HG03520 (cell line): Measurements from ENCODE around the gene STX12.
"Not testable (repeated sequence)": the region's sequence is repeated elsewhere in the genome, so short reads cannot be mapped to it uniquely, and the experiment has no call there.

Experiments used
- ATAC-seq: cut with Tn5 transposase; IDR thresholded peaks from one replicate; pipeline ENCODE4 v1.9.1; 2021; ENCODE audit warnings: mild to moderate bottlenecking, moderate library complexity; ENCODE audit not compliant: unreplicated experiment

STX12 gene

GRCh38 chr1:27824411-27824810, 51.4 kb downstream of the STX12 start:
- no peak for ATAC-seq

- not testable (repeated sequence) for ATAC-seq
Measured at GRCh38 chr1:27829339-27829960, 56.4 kb downstream of the STX12 start.

DNA sequence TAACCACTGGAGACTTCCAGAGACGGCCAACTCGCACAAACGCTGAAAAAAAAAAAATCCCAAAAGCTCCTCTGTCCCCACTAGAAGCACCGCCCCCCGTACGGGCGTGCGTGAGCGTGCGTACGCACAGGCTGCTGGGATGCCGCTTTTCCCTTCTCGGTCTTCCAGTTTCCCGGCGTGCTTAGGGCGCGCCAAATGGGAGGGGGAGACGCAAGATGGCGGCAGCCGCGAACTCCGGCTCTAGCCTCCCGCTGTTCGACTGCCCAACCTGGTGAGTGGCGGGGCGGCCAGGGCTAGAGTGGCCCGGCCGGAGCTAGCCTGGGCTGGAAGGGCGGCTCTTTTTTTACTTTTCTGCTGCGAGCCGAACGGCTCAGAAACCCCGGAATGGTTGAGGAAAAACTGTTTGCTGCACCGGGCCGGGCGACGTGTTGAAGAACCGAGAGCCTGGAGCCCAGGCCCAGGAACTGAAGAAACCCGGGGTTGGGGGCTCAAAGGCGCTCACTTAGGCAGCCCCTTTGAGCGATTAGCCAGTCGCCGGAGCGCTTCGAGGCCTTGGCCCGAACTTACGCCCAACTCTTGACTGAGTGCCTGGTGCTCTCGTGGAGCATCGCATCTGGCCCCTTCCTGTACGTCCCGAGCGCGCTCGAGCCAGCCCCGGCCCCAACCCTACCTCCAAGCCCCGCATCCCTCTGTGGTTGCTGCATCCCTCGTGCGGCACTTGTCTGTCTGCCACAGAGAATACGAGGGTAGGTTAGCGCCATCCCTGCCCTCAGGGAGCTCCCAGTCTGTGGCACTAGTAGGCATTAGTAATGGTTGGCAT, 57.8 kb downstream of the STX12 start, which contains the start of gene PPP1R8:
TSS of gene PPP1R8 (plus strand) at position 162 of the 820 bp plus-strand sequence. CDS start at position 216, 54 bp downstream.
- peak; percentile 96 for ATAC-seq

DNA sequence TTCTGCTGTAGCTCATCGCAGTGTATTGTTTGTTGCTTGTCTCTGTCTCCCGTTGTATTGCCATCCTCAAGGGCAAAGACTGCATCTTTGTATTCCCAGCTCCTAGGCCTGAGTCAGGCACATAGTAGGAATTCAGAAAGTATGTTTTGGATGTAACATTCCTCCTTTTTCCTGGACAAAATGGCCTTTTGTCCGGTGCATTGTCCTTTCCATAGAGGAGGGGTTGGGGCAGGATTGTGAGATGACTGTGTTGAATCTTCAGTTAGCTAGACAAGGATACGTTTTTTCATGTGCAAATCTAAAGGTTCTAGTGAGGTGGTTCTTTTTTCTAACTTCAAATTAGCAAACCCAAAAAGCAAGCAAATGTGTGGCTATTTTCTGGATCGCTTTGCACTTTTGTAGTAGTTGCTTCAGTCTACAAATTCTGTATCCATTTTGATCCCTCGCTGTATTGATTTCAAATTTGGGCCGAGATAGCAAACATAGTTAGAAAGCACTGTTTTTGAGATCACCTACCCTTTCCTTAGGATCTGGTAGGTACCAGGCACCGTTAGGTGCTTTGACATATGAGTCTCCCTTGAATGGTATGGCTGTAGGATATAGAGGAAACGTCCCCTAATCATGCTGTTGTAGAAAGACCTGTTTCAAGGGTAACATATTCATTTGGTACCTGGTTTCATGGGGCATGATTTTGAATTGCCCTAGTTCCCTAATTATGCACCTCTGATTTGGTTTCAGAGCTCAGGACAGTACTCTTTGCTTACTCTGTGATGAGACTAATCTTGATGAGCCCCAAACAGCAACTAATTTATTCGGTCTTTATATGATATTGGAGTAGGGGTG, 58.8 kb downstream of the STX12 start:
- no peak for ATAC-seq

DNA sequence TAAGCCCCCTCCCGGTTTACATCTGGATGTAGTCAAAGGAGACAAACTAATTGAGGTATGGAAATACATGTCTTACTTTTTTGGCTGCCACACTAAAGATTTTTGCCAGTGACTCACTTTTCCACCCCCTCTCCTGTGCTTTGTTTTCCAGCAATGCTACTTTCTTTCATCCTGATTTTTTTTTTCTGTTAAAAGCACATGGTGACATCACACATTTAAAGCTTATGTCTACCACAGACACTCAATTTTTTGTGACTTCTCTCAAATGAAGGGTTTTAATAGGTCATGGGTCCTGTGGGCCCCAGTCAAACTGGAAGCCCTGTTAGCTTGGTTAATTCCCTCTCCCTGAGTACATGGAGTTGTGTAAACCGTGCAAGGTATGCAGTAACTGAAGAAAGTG, 59.7 kb downstream of the STX12 start:
- no peak for ATAC-seq

DNA sequence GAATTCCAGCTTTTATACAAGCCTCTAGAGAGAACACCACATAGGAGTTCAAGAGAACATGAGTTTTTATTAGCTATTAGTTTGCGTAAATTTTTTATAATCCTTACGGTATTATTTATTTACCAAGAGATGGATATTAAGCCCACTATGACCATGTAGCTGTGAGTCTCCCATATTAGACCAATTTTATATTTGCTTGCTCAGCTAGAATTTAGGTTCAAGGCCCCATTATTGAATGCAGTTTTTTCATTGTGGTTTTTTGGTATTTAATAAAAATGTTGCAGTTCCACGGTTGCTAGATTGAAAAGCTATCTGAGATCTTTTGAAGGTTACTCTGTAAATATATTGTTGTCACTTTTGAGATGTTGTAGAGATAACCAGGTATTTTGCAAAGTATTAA, 60.5 kb downstream of the STX12 start:
- no peak for ATAC-seq

DNA sequence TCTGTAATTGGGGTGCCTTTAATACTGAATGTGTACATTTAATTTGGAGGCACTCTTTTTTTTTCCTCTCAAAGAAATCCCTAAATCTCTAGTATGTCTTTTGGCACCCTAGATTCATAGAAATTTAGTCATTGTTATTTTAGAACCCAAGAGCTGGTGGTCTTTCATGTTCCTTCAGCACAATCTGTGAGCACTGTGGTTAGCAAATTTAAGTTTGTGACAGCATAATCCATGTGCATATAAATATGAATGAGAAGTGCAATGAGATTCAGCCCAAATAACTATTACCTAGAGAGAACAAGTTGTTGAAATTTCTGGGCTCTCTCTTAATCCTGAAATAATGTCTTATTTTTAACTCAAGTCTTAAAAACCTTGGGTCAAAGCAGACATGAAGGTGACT, 62.0 kb downstream of the STX12 start:
- no peak for ATAC-seq

- ATAC-seq: no peak
Measured at GRCh38 chr1:27835501-27835900, 62.5 kb downstream of the STX12 start.

GRCh38 chr1:27849951-27850350, 76.9 kb downstream of the STX12 start:
- no peak for ATAC-seq

DNA sequence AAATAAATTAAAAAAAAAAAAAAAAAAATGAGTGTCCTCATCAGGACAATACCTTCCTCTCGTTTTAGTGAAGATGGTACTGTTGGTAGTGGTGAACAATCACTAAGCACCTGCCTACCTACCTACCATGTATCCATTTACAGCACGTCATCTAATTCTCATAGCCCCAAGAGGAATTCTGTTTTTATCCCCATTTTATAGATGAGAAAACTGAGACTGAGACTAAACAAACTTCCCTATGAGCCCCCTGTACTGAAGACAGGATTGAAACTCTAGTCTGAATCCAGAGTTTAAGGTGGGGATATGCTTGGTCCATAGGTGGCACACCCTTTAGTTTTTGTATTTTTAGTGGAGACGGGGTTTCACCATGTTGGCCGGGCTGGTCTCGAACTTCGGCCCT, 82.1 kb downstream of the STX12 start:
- ATAC-seq: no peak

DNA sequence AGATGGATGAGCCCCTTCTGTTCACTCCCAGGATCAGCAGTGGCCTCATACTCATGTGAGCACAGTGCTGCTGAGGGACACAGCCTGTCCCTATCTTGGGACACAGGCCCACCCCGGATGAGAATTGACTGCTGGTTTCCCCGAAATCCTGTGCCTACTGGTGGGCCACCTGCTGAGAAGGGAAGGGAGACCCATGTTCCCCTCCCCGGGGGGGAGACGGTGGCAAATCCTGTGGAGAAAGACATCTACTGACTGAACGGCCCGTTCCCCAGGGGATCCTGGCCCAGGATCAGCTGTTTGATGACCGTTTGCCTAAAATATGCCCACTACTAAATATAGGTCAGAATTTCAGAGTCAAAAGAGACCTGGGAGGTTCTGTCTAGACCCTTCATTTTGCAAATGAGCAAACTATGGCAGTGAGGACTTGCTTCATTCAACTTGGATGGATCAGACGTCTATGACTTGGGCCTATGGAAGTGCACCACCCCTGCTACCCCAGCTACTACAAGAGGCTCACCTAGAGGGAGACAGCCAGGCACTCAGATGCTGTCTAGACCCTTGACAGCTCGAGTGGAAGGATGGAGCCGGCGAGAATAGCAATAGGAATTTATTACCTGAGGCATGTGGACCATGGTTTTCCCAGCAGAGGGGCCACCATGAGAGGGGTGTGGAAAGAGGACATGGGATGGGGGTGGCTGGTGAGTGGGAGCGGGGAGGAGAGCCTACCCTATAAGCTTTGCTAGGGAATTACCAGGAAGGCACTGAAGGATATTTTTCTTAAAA, 83.7 kb downstream of the STX12 start:
- no peak for ATAC-seq

DNA sequence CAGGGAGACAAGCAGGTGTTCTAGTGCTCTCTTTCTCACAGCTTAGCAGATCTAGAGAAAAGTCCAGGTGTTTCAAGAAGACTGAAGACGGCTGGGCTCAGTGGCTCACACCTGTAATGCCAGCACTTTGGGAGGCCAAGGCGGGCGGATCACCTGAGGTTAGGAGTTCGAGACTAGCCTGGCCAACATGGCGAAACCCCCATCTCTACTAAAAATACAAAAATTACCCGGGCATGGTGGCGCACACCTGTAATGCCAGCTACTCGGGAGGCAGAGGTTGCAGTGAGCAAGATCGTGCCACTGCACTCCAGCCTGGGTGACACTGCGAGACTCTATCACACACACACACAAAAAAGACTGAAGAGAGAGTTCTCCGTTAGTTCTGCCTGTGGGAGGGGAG, 84.5 kb downstream of the STX12 start:
- not testable (repeated sequence) for ATAC-seq

DNA sequence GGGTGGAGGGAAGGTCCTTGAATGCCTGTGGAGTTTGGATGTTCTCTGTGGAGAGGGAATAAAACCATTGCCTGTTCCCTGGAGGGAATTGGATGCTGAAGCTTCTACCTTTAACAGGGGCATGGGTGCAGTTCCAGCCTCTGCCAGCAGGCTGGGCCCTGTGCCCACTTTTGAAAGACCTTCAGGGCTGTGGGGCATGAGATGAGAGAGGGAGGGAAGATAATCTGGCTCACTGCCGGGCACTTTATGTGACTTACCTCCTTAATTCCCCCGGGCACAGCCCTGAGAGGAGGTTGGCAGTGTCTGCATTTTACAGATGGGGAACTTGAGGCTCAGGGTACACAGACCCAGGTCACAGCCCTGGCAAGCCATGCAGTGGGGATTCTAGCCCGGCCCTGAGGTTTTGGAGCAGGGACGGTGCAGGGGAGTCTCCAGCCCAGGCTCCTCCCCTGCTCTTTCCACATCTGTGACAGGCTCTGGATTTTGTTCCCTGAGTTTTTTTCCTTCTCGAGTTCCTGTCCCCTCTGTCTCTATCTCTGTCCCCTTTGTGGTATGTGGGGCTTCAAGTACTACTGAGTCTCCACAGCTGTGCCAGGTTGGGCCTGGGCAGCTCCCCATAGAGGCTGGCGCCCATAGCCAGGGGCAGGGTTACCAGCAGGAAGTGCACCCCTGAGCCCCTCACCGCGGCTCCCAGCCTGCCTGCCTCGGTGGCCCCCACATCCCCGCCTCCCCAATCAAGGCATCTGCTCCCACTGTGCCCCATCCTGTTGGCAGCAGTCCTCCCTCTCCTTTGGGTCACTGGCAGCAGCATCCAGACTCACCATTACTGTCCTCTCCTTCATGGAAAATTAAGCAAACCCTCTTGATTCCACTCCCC, 85.3 kb downstream of the STX12 start:
- no peak for ATAC-seq

DNA sequence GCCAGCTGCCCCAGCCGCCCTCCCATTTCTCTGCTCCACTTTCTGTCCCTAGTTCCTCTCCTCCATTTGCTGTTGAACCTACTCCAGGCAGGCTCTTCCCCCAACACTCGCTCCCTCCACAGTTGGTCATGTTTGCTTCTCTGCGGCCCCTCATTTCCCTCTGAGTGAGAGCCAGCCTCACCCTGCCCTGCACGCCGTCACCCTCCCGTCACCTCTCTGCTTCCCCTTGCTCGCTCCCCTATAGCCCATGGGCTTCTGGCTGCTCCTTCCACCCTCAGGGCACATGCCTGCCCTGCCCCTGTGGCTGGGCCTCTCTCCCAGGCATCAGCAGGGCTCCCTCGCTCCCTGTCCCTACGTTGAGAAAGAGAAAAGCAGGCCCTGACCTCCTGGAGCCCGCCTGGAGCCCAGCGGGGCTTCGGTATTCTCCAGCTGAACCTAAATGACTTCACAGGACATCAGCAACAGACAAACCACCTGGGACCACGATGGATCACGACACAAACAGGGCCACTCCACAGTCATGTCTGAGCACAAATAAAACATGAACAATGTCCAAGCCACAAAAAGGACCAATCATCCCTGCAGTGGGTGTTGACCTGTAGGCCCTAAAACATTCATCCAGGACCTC, 86.0 kb downstream of the STX12 start:
- no peak for ATAC-seq

DNA sequence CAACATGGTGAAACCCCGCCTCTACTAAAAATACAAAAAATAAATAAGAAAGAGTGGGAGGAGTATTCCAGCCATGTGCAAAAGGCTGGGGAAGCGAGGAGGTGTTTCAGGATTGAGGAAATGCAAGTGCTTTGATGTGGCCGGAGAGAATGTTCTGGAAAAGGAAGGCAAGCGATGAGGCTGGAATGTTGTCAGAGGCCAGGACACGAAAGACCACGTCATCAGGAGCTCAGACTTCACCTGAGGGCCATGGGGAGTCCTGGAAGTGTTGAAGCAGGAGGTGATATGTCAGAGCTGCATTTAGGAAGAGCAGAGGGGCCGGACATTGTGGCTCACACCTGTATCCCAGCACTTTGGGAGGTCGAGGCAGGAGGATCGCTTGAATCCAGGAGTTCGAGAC, 88.4 kb downstream of the STX12 start:
- no peak for ATAC-seq

GRCh38 chr1:27862004-27862403, 89.0 kb downstream of the STX12 start:
- no peak for ATAC-seq

DNA sequence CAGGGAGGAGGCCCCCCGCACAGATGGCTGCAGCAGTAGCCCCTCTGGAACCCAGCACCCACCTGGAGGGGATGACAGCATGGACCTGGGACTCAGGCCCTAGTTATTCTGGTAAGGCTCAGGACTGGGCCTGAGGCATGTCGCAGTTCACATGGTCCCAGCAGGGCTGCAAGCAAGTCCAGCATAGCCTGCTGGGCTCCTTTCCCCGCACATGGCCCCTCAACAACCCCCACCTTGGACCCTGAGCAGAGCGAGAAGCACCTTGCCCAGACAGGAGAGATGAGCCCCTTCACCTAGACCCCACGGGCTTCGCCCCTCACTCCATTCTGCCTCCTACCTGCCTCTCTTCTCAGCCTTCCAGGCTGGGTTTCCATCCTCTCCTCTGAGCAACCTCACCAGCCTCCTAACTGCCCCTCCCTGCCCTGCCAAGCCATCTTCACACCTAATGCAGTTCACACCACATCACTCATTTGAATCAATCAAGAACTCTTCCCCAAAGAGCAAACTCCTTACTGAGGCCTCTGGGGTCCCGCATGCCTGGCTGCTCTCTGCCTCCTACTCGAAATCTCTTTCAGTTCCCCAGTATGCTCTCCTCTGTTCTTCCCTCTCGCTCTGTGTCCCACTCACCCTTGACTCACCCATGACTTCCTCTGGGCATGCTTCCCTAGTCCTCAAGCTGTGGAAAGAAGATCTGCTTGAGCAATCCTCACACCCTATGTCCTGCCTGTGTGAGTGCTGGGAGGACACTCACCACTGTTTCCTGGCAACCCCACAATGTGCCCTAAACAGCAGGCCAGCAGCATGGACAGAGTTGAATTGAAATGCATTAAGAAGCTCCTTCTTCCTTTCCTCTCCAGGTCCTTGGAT, 89.9 kb downstream of the STX12 start:
- ATAC-seq: no peak

GRCh38 chr1:27863538-27863915, 90.5 kb downstream of the STX12 start:
- no peak for ATAC-seq
